Globus pallidus (tissue), 1 donor: ENCODE results near the gene BDH1.
A peak's percentile ranks its signal among the peaks of the same experiment; 100 is the strongest.

ENCODE experiments used
- DNase-seq: peaks from one replicate; pipeline ENCODE4 v3.0.0-alpha.2; 2015; ENCODE audit warnings: low spot score

Gene BDH1

GRCh38 chr3:197547306-197548011 lies 8.3 kb downstream of the BDH1 start:
- no peak for DNase-seq

GRCh38 chr3:197546307-197547085 lies 9.3 kb downstream of the BDH1 start:
- DNase-seq: no peak

GRCh38 chr3:197545571-197545970 lies 10.2 kb downstream of the BDH1 start:
- DNase-seq: no peak

- DNase-seq: no peak
Observed at GRCh38 chr3:197545101-197545500, 10.7 kb downstream of the BDH1 start.

GRCh38 chr3:197542741-197543454 lies 12.9 kb downstream of the BDH1 start:
- DNase-seq: peak; percentile 46

GRCh38 chr3:197541756-197542539 lies 13.8 kb downstream of the BDH1 start:
- peak; percentile 52 for DNase-seq

- no peak for DNase-seq
Observed at GRCh38 chr3:197540961-197541377, 14.8 kb downstream of the BDH1 start.

- DNase-seq: no peak
Observed at GRCh38 chr3:197539651-197540051, 16.1 kb downstream of the BDH1 start.

- DNase-seq: no peak
Observed at GRCh38 chr3:197533927-197534725, 21.6 kb downstream of the BDH1 start.

- no peak for DNase-seq
Observed at GRCh38 chr3:197533396-197533795, 22.4 kb downstream of the BDH1 start.

- DNase-seq: no peak
Observed at GRCh38 chr3:197532388-197532787, 23.4 kb downstream of the BDH1 start.

- DNase-seq: no peak
Observed at GRCh38 chr3:197528190-197528589, 27.6 kb downstream of the BDH1 start.

- no peak for DNase-seq
Observed at GRCh38 chr3:197527569-197527968, 28.2 kb downstream of the BDH1 start.

GRCh38 chr3:197525706-197526105 lies 30.1 kb downstream of the BDH1 start:
- DNase-seq: no peak

- no peak for DNase-seq
Observed at GRCh38 chr3:197524128-197524527, 31.6 kb downstream of the BDH1 start.

- no peak for DNase-seq
Observed at GRCh38 chr3:197523526-197523925, 32.2 kb downstream of the BDH1 start.

GRCh38 chr3:197522881-197523441 lies 32.8 kb downstream of the BDH1 start:
- DNase-seq: no peak

GRCh38 chr3:197522183-197522715 lies 33.5 kb downstream of the BDH1 start:
- no peak for DNase-seq

- no peak for DNase-seq
Observed at GRCh38 chr3:197521277-197522182, 34.2 kb downstream of the BDH1 start.
